RCC 7860 (cell line): ENCODE measurements around the gene SET.
A peak's percentile ranks its signal among the peaks of the same experiment; 100 is the strongest.
"Not testable (repeated sequence)": the region's sequence is repeated elsewhere in the genome, so short reads cannot be mapped to it uniquely, and the experiment has no call there.

Experiments
- DNase-seq: peaks from one replicate; pipeline ENCODE4 v3.0.0-alpha.2; 2015; ENCODE audit warnings: low spot score
- FAIRE-seq: peaks from 2 replicates; lab custom pipeline; 2012; peaks lifted over from hg19 to GRCh38; lab: Jason Lieb, UNC

Gene SET, protein sequence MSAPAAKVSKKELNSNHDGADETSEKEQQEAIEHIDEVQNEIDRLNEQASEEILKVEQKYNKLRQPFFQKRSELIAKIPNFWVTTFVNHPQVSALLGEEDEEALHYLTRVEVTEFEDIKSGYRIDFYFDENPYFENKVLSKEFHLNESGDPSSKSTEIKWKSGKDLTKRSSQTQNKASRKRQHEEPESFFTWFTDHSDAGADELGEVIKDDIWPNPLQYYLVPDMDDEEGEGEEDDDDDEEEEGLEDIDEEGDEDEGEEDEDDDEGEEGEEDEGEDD

GRCh38 chr9:128688501-128689292 is at the start of gene SET:
SET (plus strand) TSS chr9:128689222; CDS start chr9:128689583, 361 bp downstream.
- DNase-seq: peak; percentile 86
- no peak for FAIRE-seq

DNA sequence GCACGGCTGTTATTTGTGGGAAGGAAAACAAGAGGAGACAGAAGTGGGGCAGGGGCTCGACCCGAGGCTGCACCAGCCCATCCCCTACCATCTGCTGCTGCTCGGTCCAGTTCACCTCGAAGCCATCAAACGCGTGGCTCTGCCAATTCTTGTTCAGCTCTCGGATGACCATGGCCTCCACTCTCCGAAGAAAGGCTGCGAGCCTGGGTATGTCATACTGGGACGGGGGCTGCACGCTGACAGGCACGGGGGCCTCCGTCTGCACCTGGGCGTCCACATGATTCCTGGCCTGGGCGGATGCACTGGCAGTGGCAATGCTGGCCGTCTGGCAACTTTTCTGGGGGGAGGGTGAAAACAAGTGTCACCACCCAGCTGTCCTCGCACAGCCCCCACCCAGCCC is 48.4 kb upstream of the SET start:
- no peak for FAIRE-seq
- DNase-seq: no peak

DNA sequence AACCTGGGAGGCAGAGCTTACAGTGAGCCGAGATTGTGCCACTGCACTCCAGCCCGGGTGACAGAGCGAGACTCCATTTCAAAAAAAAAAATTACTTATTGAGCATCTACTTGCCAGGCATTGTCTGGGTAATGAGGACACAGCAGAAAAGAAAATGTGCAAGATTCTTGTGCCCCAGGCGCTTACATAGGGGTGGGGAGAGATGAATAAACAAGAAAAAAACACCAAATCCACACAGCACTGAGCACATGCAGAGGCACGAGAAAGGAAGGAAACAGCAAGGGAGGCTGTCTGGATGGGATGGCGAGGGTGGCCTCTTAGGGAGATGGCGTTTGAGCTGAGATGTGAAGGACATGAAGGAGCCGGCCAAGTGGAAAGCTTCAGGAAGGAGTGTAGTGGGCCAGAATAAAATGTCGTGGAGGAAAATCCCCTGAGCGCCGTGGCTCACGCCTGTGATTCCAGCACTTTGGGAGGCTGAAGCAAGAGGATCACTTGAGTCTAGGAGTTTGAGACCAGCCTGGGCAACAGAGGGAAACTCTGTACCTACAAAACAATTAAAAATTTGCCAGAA is 46.3 kb upstream of the SET start:
- FAIRE-seq: no peak
- no peak for DNase-seq

DNA sequence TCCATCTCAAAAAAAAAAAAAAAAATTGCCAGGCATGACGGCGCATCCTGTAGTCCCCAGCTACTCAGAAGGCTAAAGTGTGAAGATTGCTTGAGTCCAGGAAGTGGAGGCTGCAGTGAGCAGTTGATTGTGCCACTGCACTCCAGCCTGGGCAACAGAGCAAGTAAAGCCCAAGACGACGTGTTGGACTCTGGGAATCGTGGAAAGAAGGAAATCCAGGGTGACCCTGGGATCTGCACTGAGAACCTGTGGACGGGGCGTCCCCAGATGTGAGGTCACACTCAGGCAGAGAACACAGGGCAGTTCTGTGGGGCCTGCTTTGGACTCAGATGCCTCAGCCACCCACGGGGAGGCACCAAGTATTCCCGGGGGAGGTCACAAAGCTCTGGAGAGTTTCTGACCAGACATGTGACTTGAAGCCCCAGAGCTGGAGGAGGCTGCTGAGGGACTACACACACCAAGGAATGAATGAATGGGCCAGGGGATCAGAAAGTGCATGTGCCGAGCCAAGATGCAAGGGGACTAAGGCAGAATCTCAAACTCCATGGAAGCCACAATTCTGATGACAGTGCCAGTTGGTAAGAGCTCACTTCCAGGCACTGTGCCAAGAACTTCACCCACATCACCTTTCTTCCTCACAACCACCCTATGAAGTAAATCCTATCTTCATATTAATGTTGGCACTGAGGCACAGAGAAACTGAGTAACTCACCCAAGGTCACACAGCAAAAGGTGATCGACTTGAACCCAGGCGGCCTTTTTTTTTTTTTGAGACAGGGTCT is 45.3 kb upstream of the SET start:
- peak; percentile 48 for DNase-seq
- FAIRE-seq: no peak

DNA sequence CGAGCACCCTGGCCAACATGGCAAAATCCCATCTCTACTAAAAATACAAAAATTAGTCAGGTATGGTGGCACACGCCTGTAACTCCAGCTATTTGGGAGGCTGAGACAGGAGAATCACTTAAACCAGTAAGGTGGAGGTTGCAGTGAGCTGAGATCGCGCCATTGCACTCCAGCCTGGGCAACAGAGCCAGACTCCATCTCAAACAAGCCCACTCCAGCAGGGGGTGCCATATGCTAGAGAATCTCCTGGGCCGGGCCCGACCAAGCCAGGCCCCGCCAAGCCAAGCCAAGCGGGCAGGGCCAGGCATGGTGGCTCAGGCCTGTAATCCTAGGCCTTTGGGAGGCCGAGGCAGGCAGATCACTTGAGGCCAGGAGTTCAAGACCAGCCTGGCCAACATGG is 40.8 kb upstream of the SET start:
- not testable (repeated sequence) for FAIRE-seq
- DNase-seq: peak; percentile 26

DNA sequence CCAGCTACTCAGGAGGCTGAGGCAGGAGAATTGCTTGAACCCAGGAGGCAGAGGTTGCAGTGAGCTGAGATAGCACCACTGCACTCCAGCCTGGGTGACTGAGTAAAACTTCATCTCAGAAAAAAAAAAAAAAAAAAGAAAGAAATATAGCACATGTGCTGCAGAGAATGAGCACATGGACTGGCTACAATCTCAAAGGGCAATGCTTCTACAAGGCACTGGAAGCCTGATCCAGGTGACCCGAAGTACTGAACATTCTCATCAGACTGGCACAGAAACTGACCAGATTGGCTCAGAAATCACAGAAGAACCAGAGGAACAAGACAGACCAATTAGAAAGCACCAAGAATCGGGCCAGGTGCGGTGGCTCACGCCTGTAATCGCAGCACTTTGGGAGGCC is 37.2 kb upstream of the SET start:
- DNase-seq (no peak), FAIRE-seq (no peak)

GRCh38 chr9:128653908-128654307 is 35.1 kb upstream of the SET start:
- FAIRE-seq: no peak

DNA sequence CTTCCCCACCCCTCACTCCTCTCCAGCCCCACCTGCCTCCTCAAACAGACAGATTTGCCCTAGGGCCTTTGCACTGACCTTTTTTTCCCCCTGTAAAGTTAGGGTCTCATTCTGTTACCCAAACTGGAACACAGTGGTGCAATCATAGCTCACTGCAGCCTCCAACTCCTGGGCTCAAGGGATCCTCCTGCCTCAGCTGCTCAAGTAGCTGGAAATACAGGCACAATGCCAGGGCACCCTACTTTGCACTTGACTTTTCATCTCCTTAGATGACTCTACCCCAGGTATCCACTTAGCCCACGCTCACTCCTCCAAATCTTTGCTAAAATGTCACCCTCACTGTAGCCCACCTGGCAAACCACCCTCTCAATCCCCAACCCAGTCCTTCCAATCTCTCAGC is 34.5 kb upstream of the SET start:
- DNase-seq (no peak), FAIRE-seq (no peak)

More at GRCh38 chr9:128653908-128654307, 35.1 kb upstream of the SET start:
- DNase-seq: no peak

- no peak for FAIRE-seq
- peak; percentile 75 for DNase-seq
Observed at GRCh38 chr9:128656416-128657343, 32.3 kb upstream of the SET start, which contains the start of gene DYNC2I2. DYNC2I2 (minus strand) TSS chr9:128656847; CDS start chr9:128656726, 121 bp downstream.

- FAIRE-seq (no peak), DNase-seq (no peak)
Observed at GRCh38 chr9:128657344-128657704, 31.7 kb upstream of the SET start.

DNA sequence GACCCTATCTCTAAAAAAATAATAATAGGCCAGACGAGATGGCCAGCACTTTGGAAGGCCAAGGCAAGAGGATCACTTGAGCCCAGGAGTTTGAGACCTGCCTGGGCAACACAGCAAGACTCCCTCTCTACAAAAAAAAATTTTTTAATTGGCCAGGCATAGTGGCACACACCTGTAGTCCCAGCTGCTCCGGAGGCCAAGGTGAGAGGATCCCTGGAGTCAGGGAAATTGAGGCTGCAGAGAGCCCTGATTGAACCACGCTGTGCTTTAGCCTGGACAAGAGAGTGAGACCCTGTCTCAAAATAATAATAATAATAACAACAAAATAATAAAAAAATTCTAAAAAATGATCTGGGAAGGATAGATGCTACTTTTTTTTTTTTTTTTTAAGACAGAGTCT is 31.2 kb upstream of the SET start:
- DNase-seq: no peak
- no peak for FAIRE-seq

DNA sequence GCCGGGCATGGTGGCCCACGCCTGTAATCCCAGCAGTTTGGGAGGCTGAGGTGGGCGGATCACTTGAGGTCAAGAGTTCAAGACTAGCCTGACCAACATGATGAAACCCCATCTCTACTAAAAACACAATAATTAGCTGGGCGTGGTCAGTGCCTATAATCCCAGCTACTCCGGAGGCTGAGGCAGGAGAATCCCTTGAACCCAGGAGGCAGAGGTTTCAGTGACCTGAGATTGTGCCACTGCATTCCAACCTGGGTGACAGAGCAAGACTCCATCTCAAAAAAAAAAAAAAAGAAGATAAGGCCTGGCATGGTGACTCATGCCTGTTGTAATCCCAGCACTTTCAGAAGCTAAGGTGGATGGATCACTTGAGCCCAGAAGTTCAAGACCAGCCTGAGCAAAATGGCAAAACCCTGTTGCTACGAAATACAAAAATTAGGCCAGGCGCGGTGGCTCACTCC is 22.5 kb upstream of the SET start:
- not testable (repeated sequence) for FAIRE-seq
- peak; percentile 47 for DNase-seq

- FAIRE-seq (no peak), DNase-seq (no peak)
Observed at GRCh38 chr9:128669786-128670185, 19.2 kb upstream of the SET start.

- DNase-seq (no peak), FAIRE-seq (no peak)
Observed at GRCh38 chr9:128675382-128675781, 13.6 kb upstream of the SET start.

DNA sequence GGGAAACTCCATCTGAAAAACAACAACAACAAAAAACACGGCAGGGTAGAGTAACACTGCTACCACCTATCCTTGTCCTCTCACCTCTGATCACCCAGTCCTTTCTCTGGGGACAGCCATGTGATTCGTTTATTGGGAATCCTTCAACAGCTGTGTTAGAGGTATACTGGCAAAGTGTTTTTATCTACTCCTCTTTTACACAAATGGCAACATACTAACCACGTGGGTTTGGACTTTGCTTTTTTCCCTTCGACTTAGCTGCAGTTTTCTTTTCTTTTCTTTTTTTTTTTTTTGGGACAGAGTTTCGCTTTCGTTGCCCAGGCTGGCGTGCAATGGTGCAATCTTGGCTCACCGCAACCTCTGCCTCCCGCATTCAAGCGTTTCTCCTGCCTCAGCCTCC is 11.2 kb upstream of the SET start:
- no peak for FAIRE-seq
- no peak for DNase-seq

GRCh38 chr9:128683340-128684064 is 5.5 kb upstream of the SET start:
- FAIRE-seq (no peak), DNase-seq (peak; percentile 33)

GRCh38 chr9:128684065-128684324 is 5.0 kb upstream of the SET start:
- FAIRE-seq (no peak), DNase-seq (no peak)

- FAIRE-seq (peak; percentile 74), DNase-seq (peak; percentile 82)
Observed at GRCh38 chr9:128684325-128685199, 4.5 kb upstream of the SET start.
